Nephron progenitor cell (in vitro differentiated cells): ENCODE data around the gene KCNAB1.
"Not testable (repeated sequence)": the region's sequence is repeated elsewhere in the genome, so short reads cannot be mapped to it uniquely, and the experiment has no call there.

Source experiments
- DNase-seq: peaks from one replicate; pipeline ENCODE4 v3.0.0; 2021
- H3K27ac Mint-ChIP-seq: 2 replicates; pipeline ENCODE4 v1.8.0; 2021; ENCODE audit warnings: mild to moderate bottlenecking, moderate library complexity, mixed read lengths
- H3K27me3 Mint-ChIP-seq: 2 replicates; pipeline ENCODE4 v1.8.0; 2021; ENCODE audit warnings: mild to moderate bottlenecking, low read depth, mixed read lengths; ENCODE audit not compliant: poor library complexity
- H3K36me3 Mint-ChIP-seq: 2 replicates; pipeline ENCODE4 v1.8.0; 2021; ENCODE audit warnings: low read depth, mixed read lengths
- H3K4me1 Mint-ChIP-seq: 2 replicates; pipeline ENCODE4 v1.8.0; 2021; ENCODE audit warnings: mixed read lengths
- H3K4me3 Mint-ChIP-seq: 2 replicates; pipeline ENCODE4 v1.8.0; 2021; ENCODE audit warnings: mild to moderate bottlenecking, moderate library complexity, mixed read lengths
- H3K9me3 Mint-ChIP-seq: 2 replicates; pipeline ENCODE4 v1.8.0; 2021; ENCODE audit warnings: mild to moderate bottlenecking, moderate library complexity, mixed read lengths
- CTCF ChIP-seq: fragments of 200-600 bp; sonication (generic); IDR thresholded peaks from 2 replicates; pipeline ENCODE4 v1.5.0; 2021; ENCODE audit warnings: antibody characterized with exemption

The KCNAB1 gene

GRCh38 chr3:156098437-156099035, 21.8 kb upstream of the KCNAB1 start:
- Mint-ChIP-seq H3K4me3 (no peak overlapping the region), H3K27ac (no peak overlapping the region), H3K27me3 (peaks cover 6% of the 10 kb centered on the region), H3K9me3 (no peaks in the 10 kb centered on the region), H3K36me3 (no peaks in the 10 kb centered on the region), H3K4me1 (no peaks in the 10 kb centered on the region)
- TF ChIP-seq CTCF = no peak
- DNase-seq = no peak

DNA sequence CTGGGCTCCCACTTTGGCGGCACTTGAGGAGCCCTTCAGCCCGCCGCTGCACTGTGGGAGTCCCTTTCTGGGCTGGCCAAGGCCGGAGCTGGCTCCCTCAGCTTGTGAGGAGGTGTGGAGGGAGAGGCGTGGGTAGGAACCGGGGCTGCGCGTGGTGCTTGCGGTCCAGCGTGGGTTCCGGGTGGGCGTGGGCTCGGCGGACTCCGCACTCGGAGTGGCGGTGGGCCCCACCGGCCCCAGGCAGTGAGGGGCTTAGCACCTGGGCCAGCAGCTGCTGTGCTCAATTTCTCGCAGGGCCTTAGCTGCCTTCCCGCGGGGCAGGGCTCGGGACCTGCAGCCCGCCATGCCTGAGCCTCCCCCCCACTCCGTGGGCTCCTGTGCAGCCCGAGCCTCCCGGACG, 21.0 kb upstream of the KCNAB1 start:
- H3K9me3 Mint-ChIP-seq, H3K4me1 Mint-ChIP-seq, H3K27me3 Mint-ChIP-seq, H3K27ac Mint-ChIP-seq, H3K36me3 Mint-ChIP-seq, H3K4me3 Mint-ChIP-seq, DNase-seq: not testable (repeated sequence)

GRCh38 chr3:156099984-156100383, 20.4 kb upstream of the KCNAB1 start:
- not testable (repeated sequence) for H3K4me1 Mint-ChIP-seq, H3K4me3 Mint-ChIP-seq

GRCh38 chr3:156102267-156102931, 18.0 kb upstream of the KCNAB1 start:
- H3K27ac Mint-ChIP-seq = no peak overlapping the region
- no peak overlapping the region for H3K4me3 Mint-ChIP-seq
- no peak for DNase-seq
- no peak for TF ChIP-seq CTCF
- H3K9me3 Mint-ChIP-seq = no peaks in the 10 kb centered on the region
- H3K4me1 Mint-ChIP-seq = peaks cover 5% of the 10 kb centered on the region
- no peaks in the 10 kb centered on the region for H3K36me3 Mint-ChIP-seq
- peaks cover 5% of the 10 kb centered on the region for H3K27me3 Mint-ChIP-seq

More at GRCh38 chr3:156099984-156100383, 20.4 kb upstream of the KCNAB1 start:
- H3K36me3 Mint-ChIP-seq, H3K9me3 Mint-ChIP-seq, DNase-seq, H3K27me3 Mint-ChIP-seq: not testable (repeated sequence)
- peak overlapping the region; percentile 38 for H3K27ac Mint-ChIP-seq

DNA sequence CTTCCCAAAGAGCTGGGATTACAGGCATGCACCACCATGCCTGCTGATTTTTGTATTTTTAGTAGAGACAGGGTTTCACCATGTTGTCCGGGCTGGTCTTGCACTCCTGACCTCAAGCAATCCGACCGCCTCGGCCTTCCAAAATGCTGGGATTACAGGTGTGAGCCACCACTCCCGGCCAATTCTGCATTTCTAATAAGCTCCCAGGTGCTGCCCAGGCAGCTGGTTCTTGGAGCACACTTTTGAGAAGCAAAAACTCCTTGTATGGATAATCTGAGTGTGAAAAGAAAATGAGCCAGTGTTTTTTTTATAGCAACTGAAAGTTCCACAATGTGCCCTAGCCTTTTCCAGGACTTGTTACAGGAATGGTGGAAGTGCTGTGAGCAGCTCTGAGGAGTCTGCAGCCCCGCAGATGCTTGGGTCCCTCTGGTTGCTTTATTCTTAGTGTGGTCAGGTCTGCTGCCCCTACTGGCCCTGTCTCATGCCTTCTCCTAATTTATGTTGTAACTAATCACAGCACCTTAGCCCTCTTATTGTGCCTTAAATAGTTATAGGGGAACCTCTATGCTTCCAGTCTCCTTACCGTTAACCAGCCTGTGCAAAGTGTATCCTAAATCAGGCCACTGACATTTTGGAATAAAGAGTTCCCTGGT, 13.5 kb upstream of the KCNAB1 start:
- Mint-ChIP-seq H3K9me3 (no peaks in the 10 kb centered on the region), H3K4me1 (peaks cover 5% of the 10 kb centered on the region), H3K27ac (no peak overlapping the region), H3K4me3 (no peak overlapping the region), H3K36me3 (no peaks in the 10 kb centered on the region), H3K27me3 (peaks cover 5% of the 10 kb centered on the region)
- no peak for TF ChIP-seq CTCF
- DNase-seq = no peak

- H3K27me3 Mint-ChIP-seq = peaks cover 5% of the 10 kb centered on the region
- no peak for DNase-seq
- H3K36me3 Mint-ChIP-seq = no peaks in the 10 kb centered on the region
- no peaks in the 10 kb centered on the region for H3K9me3 Mint-ChIP-seq
- H3K4me3 Mint-ChIP-seq = no peak overlapping the region
- TF ChIP-seq CTCF = no peak
- H3K27ac Mint-ChIP-seq = no peak overlapping the region
- peaks cover 5% of the 10 kb centered on the region for H3K4me1 Mint-ChIP-seq
Measured at GRCh38 chr3:156107504-156107903, 12.9 kb upstream of the KCNAB1 start.
